HG02884 (cell line): ENCODE data around the gene PROKR1.
"Not testable (repeated sequence)": the region's sequence is repeated elsewhere in the genome, so short reads cannot be mapped to it uniquely, and the experiment has no call there.

ENCODE experiments used
- ATAC-seq: cut with Tn5 transposase; IDR thresholded peaks from one replicate; pipeline ENCODE4 v1.9.1; 2021; ENCODE audit warnings: mild to moderate bottlenecking, moderate library complexity; ENCODE audit not compliant: unreplicated experiment

PROKR1 gene

DNA sequence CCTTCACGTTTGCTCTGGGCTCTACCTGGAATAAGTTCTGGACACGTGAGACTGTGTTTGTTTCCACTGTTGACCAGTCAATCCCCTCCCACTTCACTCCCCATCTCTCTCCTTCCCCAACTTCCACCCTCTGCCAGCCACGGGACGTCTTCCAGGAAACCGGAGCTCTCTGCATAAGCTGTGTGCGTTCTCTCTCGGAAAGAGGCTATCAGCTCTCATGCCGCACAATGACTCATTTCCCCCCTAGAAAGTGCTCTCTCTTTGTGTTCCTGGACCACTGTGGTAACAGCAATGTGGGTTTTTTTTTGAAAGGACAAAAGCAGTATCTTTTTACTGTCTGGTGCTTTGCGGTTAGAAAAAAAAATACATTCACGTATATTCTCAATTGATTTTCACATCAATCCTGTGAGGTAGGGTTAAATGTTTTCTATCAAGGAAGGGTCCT, 10.2 kb downstream of the PROKR1 start:
- peak; percentile 87 for ATAC-seq

DNA sequence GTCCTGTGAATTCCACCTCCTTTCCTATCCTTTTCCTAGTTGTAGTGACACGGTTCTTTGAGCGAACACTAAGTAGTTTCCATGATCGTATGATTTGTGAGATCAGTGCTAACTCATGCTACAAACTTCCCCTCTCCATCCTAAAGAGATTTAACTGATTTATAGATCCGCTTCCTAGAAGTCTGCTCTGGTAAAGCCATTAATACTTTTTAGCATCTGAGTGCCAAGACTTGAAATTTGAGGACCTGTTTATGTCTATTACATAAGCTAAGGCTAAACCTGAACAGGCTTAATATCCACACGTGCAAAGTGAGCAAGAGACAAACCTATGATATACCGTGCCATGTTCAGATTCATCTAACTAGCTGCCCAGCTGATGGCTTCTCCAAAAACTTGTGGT, 14.9 kb downstream of the PROKR1 start:
- no peak for ATAC-seq

DNA sequence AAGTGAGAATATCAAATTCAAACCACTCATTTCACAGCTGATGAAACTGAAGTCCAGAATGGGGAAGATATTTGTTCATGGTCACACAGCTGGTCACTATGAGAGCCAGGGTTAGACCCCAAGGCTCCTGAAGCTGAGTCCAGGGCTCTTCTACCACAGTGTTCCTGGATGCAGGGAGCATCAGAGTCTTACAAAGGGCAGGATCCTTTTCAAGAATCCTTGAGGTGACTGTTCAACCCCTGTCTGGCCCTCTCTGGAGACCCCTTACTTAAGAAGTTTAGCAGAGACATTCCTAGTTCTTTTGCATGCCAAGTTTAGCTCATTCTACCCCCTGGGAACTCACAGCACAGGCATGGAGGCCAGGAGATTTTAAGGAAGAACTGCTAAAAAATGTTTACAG, 15.7 kb downstream of the PROKR1 start:
- ATAC-seq: no peak

DNA sequence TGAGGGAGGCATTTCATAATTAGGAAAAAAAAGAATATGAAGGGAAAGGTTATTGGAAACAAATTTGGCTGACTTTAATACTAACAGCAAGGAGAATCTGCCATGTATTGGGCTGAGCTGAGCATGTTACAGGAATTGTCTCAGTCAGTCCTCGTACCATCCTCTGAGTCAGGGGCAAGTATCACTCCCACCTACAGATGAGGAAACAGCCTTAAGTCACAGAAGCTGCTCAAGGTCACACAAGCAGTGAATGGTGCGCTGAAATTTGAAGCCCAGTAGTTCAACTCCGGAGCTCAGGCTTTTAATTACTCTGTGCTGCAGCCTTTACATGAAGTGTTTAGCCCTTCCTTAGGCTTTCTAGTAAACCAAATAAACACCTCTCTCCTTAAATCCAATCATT, 17.3 kb downstream of the PROKR1 start:
- no peak for ATAC-seq

DNA sequence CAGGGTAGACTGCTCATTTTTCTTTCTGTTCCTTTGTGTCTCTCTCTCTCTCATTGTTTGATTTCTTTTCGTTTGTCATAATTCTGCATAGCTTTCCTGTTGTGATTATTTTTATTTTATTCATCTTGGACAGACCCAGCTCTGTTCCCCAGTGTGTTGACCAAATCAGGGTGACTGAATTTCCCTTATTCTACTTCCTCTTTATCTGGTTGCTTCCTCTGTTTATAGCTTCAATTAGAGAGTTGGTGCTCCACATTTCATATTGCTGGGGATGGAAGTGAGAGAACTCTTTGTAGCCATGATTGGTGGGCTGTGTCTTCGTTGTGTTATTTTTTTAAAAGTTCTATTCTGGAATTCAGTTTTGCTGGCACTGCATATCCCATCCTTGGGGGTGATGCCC, 19.1 kb downstream of the PROKR1 start:
- ATAC-seq: no peak

DNA sequence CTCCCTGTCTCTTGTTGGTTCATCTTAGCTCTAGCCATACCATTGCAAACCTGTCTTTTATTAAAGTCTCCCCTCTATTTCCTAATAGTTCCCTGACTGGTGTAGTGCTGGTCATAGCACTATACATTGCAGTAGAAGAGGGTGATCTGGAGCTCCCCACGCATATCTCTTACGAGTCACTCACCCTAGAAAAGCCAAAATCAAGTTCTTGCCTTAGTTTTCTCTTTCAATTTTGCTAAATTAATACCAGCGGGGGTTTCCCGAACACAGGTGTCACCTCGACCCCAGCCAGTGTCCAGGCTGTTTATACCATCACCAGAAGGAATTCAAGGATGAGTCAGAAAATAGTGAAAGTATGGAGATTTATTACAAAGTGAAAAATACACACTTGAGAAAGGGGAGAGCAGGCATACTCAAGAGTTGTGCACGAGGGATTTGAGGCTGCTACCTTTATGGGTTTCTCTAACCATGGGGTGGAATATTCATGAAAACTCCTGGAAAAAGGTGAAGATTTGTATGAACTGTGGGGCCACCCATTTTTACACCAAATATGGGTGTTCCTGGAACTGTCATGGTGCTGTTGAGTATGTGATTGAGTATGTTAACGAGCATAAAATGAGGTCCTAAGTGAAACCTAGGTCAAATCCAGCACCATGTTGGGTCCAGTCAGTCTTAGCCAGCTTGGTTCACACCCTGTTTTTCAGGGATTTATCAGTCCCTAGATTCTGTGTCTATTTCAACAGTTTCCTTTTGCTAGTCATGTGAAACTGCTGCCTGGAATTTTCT, 20.2 kb downstream of the PROKR1 start:
- ATAC-seq: no peak

DNA sequence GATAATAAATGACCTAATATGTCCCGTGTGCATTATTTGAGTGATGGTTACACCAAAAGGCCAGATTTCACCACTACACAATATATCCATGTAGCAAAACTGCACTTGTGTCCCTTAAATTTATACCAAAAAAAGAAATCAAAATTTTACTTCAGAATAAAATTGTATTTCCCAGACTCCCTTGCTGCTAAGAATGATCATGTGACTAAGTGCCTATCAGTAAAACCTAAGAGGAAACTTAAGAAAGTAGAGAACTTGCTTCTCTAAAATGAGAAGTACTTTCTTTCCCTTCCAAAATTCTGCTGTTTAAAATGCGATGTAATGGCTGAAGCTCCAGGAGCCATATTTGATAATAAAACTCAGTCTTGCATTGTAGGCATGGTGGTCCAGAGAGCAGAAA, 24.0 kb downstream of the PROKR1 start:
- ATAC-seq: no peak

DNA sequence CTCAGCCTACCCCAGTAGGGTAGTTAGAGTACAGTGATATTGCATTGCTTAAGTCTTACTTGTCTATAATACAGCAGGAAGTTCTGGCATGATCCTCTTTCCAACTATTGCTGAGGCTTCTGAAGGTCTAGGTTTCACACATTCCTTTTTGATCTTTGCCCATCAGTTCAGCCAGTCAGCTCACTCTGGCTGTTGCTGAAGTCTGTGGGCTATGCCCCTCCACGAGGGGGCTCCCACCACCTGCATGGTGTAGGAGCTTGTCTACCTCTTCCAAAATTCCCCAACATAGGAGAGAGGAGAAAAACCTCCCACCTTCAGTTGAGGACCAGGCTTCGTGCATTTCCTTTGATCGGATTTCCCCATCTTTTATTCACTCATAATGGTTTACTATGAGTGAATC, 26.3 kb downstream of the PROKR1 start:
- ATAC-seq: no peak

DNA sequence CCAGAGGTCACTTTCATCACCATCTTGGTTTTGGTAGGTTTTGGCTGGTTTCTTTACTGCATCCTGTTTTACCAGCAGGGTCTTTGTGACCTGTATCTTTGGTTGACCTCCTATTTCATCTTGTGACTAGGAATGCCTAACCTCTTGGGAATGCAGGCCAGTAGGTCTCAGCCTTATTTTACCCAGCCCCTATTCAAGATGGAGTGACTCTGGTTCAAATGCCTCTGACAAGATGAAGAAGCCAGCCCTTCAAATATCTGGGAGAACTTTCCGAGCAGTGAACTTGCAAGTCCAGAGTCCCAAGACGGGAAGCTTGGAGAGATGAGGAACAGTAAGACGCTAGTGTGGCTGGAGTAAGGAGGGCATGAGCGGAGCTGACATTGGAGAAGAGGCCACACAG, 28.6 kb downstream of the PROKR1 start:
- no peak for ATAC-seq

DNA sequence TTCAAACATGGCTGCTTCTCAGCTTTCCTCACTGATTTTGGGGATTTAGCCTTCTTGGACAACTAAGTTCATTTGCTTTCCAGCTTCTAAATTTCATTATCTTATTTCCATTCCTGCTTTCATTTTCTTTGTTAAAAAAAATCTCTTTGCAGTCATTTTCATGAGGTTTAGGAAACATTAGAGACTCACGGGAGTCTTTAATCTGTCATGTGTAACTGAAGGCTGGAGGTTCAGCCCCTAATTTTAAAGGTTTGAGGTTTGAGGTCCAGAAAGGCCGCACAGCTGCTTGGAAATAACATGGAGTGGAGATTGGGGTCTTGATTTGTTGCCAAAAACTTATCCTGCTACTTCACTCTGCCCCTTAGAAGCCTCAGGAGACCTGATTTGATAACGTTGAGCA, 30.3 kb downstream of the PROKR1 start:
- no peak for ATAC-seq

DNA sequence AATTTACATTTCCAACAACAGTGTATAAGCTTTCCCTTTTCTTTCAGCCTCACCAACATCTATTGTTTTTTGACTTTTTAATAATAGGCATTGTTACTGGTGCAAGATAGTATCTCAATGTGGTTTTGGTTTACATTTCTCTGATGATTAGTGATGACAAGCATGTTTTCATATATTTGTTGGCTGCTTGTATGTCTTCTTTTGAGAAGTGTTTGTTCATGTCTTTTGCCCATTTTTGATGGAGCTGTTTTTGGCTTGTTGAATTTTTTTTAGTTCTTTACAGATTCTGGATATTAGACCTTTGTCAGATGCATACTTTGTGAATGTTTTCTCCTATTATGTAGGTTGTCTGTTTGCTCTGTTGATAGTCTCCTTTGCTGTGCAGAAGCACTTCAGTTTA, 32.1 kb downstream of the PROKR1 start:
- ATAC-seq: no peak

DNA sequence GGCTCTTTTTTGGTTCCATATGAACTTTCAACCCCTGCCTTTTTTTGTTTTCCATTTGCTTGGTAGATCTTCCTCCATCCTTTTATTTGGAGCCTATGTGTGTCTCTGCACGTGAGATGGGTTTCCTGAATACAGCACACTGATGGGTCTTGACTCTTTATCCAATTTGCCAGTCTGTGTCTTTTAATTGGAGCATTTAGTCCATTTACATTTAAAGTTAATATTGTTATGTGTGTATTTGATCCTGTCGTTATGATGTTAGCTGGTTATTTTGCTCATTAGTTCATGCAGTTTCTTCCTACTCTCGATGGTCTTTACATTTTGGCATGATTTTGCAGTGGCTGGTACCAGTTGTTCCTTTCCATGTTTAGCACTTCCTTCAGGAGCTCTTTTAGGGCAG, 34.5 kb downstream of the PROKR1 start:
- ATAC-seq: not testable (repeated sequence)

DNA sequence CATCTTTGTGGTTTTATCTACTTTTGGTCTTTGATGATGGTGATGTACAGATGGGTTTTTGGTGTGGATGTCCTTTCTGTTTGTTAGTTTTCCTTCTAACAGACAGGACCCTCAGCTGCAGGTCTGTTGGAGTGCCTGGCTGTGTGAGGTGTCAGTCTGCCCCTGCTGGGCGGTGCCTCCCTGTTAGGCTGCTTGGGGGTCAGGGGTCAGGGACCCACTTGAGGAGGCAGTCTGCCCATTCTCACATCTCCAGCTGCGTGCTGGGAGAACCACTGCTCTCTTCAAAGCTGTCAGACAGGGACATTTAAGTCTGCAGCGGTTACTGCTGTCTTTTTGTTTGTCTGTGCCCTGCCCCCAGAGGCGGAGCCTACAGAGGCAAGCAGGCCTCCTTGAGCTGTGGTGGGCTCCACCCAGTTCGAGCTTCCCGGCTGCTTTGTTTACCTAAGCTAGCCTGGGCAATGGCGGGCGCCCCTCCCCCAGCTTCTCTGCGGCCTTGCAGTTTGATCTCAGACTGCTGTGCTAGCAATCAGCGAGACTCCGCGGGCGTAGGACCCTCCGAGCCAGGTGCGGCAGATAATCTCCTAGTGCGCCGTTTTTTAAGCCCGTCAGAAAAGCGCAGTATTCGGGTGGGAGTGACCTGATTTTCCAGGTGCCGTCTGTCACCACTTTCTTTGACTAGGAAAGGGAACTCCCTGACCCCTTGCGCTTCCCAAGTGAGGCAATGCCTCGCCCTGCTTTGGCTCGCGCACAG, 36.0 kb downstream of the PROKR1 start:
- ATAC-seq: not testable (repeated sequence)

DNA sequence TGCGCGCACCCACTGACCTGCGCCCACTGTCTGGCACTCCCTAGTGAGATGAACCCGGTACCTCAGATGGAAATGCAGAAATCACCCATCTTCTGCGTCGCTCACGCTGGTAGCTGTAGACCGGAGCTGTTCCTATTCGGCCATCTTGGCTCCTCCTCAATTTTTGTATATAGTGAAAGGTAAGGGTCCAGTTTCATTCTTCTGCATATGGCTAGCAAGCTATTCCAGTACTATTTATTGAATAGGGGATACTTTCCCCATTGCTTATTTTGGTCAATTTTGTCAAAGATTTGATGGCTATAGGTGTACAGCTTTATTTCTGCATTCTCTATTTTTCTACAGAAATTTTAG, 36.5 kb downstream of the PROKR1 start:
- ATAC-seq: not testable (repeated sequence)

DNA sequence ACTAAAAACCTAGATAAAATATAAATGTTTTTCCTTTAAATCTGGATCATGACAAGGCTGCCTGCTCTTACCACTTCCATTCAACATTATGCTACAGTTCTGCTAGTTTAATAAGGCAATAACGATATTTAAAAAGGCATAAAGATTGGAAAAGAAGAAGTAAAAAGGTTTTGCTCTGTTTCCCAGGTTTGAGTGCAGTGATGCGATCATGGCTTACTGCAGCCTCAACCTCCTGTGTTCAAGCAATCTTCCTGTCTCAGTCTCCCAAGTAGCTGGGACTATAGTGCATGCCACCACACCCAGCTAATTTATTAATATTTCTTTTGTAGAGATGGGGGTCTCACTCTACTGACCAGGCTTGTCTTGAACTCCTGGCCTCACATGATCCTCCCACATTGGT, 40.8 kb downstream of the PROKR1 start:
- no peak for ATAC-seq

DNA sequence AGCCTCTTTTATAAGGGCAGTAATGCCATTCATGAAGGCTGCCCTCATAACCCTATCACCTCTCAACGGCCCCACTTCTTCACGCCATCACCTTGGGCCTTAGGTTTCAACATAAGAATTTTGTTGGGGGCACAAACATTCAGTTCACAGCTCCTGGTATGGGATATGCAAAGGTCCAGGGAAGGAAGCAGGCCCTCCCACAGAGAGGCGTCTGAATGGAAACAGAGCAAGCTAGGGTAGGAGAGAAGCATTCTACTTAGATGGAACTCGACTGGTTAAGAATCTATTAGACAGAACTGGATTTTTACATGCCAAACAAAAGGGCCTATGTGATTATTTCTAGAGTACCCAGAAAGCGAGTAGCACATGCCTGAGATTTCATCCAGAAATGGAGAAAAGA, 42.8 kb downstream of the PROKR1 start:
- ATAC-seq: no peak

DNA sequence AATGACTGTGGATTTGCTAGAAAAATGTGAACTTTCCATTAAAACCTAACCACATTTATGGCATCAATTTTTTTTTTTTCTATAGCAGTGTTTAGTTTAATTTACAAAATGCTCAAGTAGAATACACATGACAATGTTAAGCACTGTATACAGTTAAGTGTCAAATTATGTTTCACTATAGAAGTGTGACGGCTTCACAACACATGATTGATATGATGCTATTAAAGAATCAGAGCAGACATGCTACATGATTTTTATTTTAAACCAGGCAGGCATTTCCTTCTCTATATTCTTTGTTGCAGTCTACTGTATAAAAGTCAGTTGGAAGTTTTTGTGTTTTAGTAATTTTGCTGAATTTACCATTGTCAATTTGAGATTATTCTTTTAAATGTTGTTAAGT, 43.6 kb downstream of the PROKR1 start:
- ATAC-seq: no peak

DNA sequence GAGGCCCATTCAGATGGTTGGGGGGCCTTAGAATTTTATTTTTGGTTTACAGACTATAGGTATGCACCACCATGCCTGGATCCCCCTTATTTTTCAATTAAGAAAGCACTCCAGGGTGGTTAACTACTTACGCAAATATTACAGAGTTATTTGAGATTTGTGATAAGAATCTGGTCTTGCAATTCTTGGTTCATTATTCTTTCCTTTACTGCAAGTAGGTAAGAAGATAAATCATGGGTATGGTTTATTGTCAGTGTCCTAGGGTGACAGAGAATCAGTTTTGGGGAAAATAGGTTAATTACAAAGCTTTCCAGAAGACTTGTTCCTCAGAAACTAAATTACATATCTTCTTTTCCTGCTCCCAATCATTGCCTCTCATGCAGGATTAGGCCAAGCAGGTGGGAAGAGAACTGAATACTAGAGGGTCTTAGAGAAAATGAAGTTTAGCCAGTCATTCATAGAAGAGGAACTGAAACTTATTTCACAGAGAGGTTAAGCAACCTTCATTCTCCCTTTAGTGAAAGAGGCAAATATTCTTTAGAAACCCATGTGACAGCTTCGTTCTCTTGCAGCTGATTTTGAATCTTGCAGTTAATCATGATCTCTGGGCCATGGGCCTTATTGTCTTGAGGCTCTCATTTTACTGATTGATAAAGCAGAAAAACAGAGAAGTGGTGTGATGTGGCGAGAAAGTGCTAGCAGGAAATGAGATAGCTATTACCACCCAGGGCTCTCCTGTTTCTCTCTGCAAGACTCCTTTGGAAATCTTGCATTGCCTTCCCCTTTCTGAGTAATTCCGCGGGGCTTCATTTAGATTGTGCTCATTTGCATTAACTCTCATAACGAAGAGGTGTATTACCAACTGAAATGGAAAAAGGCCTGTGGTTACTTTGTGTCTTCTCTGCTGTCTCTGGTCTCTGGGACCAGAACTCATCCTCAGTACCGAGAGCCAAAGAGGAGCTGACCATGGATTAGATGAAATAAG, 46.5 kb downstream of the PROKR1 start:
- peak; percentile 91 for ATAC-seq

DNA sequence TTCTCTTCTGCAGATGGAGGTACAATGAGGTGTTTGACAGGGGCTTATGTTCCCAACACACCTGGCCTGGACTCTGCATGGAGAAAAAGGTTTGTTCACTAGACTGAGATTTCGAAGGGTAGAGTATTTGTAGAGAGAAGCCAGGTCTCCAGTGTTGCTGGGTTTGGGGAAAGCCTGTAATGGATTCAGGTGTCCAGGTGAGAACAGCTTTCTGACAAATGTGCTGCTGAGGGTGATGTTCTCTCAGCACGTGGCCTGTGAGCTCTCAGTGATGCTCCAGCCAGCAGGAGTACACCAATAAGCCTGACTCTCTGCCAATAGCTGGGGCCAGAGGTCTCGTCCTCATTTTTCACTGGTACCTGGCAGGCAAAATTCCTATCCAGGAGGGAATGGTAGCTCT, 47.5 kb downstream of the PROKR1 start:
- no peak for ATAC-seq

DNA sequence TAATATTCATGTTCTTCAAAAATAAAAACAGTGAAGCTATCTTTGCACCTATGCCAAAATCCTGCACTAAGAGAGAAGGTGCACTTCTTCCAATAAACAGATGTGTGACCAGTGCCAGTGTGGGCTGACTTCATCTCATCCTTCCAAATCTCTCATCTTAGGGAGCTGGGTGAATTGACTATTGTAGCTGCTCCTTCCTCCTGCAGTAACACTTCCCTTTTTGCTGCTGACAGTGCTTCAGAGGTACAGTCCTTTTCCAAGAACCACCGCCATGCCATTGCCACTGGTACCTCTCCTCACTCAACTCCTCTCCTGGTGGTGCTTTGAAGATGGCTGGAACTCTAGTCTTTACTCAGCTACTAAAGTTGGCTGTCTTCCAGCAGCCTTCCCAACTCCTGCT, 49.1 kb downstream of the PROKR1 start:
- no peak for ATAC-seq

DNA sequence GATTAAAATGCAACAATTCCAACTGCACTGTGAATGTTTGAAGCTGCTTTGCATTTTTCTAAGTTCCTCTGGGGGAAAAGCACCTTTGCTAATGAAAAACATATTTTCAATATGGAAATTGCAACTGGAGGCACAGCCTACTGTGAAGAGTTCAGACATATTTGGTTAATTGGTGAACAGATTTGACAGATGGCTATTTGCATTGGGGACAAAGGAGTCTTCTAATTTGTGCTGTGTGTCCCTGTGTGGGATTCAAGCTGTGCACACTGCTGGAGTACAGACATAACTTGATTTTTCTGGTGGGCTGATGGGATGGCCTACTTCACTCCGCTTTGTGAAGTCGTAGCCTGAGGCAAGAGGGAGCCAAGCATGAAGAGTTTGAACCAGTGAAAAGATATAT, 50.6 kb downstream of the PROKR1 start:
- ATAC-seq: no peak
